ENCODE results near the gene TMEM37. TPM values are rescaled to one million over a fixed set of nuclear protein-coding genes. Genes with fewer than 3 reads are reported as not detected.
A peak's percentile ranks its signal among the peaks of the same experiment; 100 is the strongest.

Gene TMEM37
- total and polyA plus RNA-seq, 2 of the 13 experiments (the other 11 are each of a cell fraction or from before 2014, with no cell fraction given): 37.7 to 115 TPM

- no peak for ATAC-seq
- no peak for FAIRE-seq
- Histone ChIP-seq H3K27ac (ENCODE audit: extremely low read length, insufficient read depth, low read length) (no peak overlapping the region), H3K9me3 (ENCODE audit: low read length) (no peaks in the 10 kb centered on the region), H2AFZ (ENCODE audit: low read length) (no peak overlapping the region), H3K4me2 (ENCODE audit: low read depth, low read length) (peak overlapping the region; percentile 25; the same call in 1 of the 2 replicates), H4K20me1 (ENCODE audit: insufficient read depth, low read length) (no peaks in the 10 kb centered on the region), H3K79me2 (ENCODE audit: insufficient read depth, low read length) (no peaks in the 10 kb centered on the region), H3K4me1 (ENCODE audit: insufficient read depth, low read length) (peaks cover 54% of the 10 kb centered on the region), H3K36me3 (replicated peaks in 1 of 2; ENCODE audit: control insufficient read depth in 1 of 2, insufficient read depth in 2 of 2, low read length in 2 of 2) (no peaks in the 10 kb centered on the region), H3K9ac (ENCODE audit: insufficient read depth, low read depth, low read length) (no peak overlapping the region), H3K27me3 (ENCODE audit: control insufficient read depth in 1 of 2, insufficient read depth in 2 of 2, low read length in 2 of 2) (peaks cover 2 to 40% of the 10 kb centered on the region in 2 experiments; a peak in 4 of 5 replicates), H3K4me3 (replicated peaks in 1 of 3; ENCODE audit: insufficient read depth in 1 of 3, low read depth in 2 of 3, low read length in 3 of 3) (no peak overlapping the region)
- in situ Hi-C loops (cut with HindIII; ENCODE audit: extremely low pct_ligation_motif_present, low pct_unique_long_range_greater_than_20kb): no loop called here
- CTCF ChIA-PET (ENCODE audit: low intra/inter-chr PET ratio, low total read pairs): no interaction called here
- DNase-seq (ENCODE audit: low spot score): no peak
- BruUV-seq (replicated peaks): no TSS peak
- WGBS (ENCODE audit: low lambda C conversion rate): 57% methylated on average over 5 of the region's 6 CpGs
- TF ChIP-seq MYC (CRISPR knock-in tag; IDR thresholded peaks at IDR 0.05; ENCODE audit: borderline replicate concordance) (no peak), ZNF142 (CRISPR knock-in tag; IDR thresholded peaks at IDR 0.05) (0 out of 2 replicates have a peak, but pooled peaks have one; percentile 27)
- TF ChIP-seq, protein P1, sequence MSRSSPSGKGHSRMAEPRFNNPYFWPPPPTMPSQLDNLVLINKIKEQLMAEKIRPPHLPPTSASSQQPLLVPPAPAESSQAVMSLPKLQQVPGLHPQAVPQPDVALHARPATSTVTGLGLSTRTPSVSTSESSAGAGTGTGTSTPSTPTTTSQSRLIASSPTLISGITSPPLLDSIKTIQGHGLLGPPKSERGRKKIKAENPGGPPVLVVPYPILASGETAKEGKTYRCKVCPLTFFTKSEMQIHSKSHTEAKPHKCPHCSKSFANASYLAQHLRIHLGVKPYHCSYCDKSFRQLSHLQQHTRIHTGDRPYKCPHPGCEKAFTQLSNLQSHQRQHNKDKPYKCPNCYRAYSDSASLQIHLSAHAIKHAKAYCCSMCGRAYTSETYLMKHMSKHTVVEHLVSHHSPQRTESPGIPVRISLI (CRISPR knock-in tag; IDR thresholded peaks at IDR 0.05; ENCODE audit: borderline replicate concordance): 0 out of 2 replicates have a peak, but pooled peaks have one; percentile 8
- POLR2A ChIA-PET: no interaction called here
- intact Hi-C loops (cut with micrococcal nuclease; ENCODE audit: unreplicated experiment): no loop called here
These were observed 37.5 kb downstream of the TMEM37 start for GRCh38 chr2:119469131-119469530.

All from HepG2 (cell line).